ENCODE results near the gene KRTAP17-1.

The KRTAP17-1 gene

DNA sequence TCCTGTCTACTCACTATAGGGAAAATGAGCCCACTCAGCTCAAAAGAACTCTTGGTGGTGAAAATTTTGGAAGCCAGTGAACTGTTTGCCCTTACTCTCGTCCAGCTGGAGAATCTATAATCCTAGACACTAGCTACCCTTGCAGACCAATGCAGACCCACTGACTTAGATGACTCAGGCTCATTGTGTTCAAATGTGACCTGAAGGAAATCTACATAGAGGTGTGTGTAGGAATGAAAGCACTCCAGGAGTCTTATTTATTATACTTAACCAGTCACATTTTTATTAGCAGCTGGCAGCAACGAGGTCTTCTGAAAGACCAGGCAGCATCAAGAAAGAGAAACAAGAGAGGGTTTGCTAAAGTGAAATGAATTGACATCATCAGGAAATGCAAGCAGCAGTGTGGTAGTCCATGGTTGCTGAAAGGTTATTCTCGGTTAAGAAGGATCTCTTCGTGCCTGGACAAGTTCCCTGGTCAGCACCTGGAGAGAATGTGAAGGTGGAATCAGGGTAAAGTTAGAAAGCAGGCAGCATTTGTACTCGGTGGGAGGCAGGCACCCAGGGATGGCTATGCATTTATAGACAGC is 14.2 kb downstream of the KRTAP17-1 start:
- Histone ChIP-seq H3K27me3 (ENCODE audit: insufficient read depth, insufficient read length) (no peaks in the 10 kb centered on the region), H3K9ac (ENCODE audit: insufficient read length, low read depth) (no peak overlapping the region)
- TF ChIP-seq SUZ12 (IDR thresholded peaks at IDR 0.05; ENCODE audit: extremely low read depth, insufficient read depth, insufficient read length): no peak
- TF ChIP-seq ZNF274 (IDR thresholded peaks at IDR 0.05; ENCODE audit: low read depth, low read length): no peak
- TF ChIP-seq YY1 (IDR thresholded peaks at IDR 0.05; ENCODE audit: insufficient read depth, insufficient read length): no peak

DNA sequence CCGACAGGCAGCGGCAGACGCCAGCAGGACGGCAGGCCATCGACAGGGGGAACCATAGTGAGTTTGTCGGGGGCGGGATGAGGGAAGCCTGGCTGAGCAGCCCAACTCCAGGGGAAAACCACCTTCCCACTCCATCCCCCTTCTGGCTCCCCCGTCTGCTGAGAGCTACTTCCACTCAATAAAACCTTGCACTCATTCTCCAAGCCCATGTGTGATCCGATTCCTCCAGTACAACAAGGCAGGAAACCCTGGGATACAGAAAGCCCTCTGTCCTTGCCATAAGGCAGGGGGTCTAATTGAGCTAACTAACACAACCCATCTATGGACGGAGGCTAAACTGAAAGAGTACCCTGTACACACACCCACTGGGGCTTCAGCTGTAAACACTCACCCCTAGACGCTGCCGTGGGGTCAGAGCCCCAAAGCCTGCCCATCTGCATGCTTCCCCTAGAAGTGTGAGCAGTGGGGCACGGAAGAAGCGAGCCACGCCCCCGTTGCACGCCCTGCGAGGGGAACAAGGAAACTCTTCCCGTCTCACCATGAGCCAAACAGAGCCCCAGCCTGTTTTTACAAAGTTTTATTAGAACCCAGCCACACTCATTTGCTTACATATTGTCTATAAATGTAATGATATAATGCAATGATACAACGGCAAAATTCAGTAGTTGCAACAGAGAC is 16.9 kb downstream of the KRTAP17-1 start:
- TF ChIP-seq ZNF274 (IDR thresholded peaks at IDR 0.05; ENCODE audit: low read depth, low read length) (no peak), SUZ12 (IDR thresholded peaks at IDR 0.05; ENCODE audit: extremely low read depth, insufficient read depth, insufficient read length) (no peak), YY1 (IDR thresholded peaks at IDR 0.05; ENCODE audit: insufficient read depth, insufficient read length) (no peak)
- DNase-seq (ENCODE audit: low read depth, low spot score): no peak

More for the DNA sequence above, 14.2 kb downstream of the KRTAP17-1 start:
- H3K9me3 ChIP-seq (ENCODE audit: insufficient read depth, low read length): no peaks in the 10 kb centered on the region
- no peaks in the 10 kb centered on the region for H3K36me3 ChIP-seq (ENCODE audit: insufficient read depth, insufficient read length, low read length)
- H3K4me1 ChIP-seq (ENCODE audit: insufficient read depth, insufficient read length): no peaks in the 10 kb centered on the region
- no peak overlapping the region for H3K4me3 ChIP-seq (ENCODE audit: insufficient read length, low read depth)
- DNase-seq (ENCODE audit: low read depth, low spot score): no peak

GRCh38 chr17:41296846-41297245 is 18.7 kb downstream of the KRTAP17-1 start:
- Histone ChIP-seq H3K36me3 (ENCODE audit: insufficient read depth, insufficient read length, low read length) (no peaks in the 10 kb centered on the region), H3K4me3 (ENCODE audit: insufficient read length, low read depth) (no peak overlapping the region), H3K9me3 (ENCODE audit: insufficient read depth, low read length) (no peaks in the 10 kb centered on the region), H3K9ac (ENCODE audit: insufficient read length, low read depth) (no peak overlapping the region), H3K27me3 (ENCODE audit: insufficient read depth, insufficient read length) (no peaks in the 10 kb centered on the region), H3K4me1 (ENCODE audit: insufficient read depth, insufficient read length) (no peaks in the 10 kb centered on the region)
- no peak for DNase-seq (ENCODE audit: low read depth, low spot score)
- TF ChIP-seq ZNF274 (IDR thresholded peaks at IDR 0.05; ENCODE audit: low read depth, low read length): no peak
- no peak for TF ChIP-seq YY1 (IDR thresholded peaks at IDR 0.05; ENCODE audit: insufficient read depth, insufficient read length)
- TF ChIP-seq SUZ12 (IDR thresholded peaks at IDR 0.05; ENCODE audit: extremely low read depth, insufficient read depth, insufficient read length): no peak

More for the DNA sequence above, 16.9 kb downstream of the KRTAP17-1 start:
- H3K4me1 ChIP-seq (ENCODE audit: insufficient read depth, insufficient read length): no peaks in the 10 kb centered on the region
- no peak overlapping the region for H3K4me3 ChIP-seq (ENCODE audit: insufficient read length, low read depth)
- H3K9ac ChIP-seq (ENCODE audit: insufficient read length, low read depth): no peak overlapping the region
- no peaks in the 10 kb centered on the region for H3K27me3 ChIP-seq (ENCODE audit: insufficient read depth, insufficient read length)
- H3K9me3 ChIP-seq (ENCODE audit: insufficient read depth, low read length): no peaks in the 10 kb centered on the region
- H3K36me3 ChIP-seq (ENCODE audit: insufficient read depth, insufficient read length, low read length): no peaks in the 10 kb centered on the region

DNA sequence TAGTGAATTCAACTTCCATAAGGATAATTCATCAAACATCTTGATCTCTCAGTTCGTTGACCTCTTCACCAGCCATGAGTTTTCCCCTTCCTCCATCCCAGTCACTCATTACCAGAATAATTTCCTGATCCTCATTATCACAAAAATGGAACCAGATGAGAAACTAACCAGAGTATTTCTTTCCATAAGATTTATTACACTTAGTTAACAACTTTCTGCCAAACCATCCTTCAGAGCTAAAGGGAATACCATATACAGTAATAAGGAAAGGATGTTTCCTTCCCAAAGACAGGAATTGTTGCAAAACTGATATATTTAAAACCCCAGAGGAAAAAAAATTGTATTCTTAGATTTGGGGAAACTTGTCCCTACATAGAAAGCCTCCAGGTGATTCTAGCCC is 21.5 kb downstream of the KRTAP17-1 start:
- H3K27me3 ChIP-seq (ENCODE audit: insufficient read depth, insufficient read length): no peaks in the 10 kb centered on the region
- TF ChIP-seq SUZ12 (IDR thresholded peaks at IDR 0.05; ENCODE audit: extremely low read depth, insufficient read depth, insufficient read length) (no peak), YY1 (IDR thresholded peaks at IDR 0.05; ENCODE audit: insufficient read depth, insufficient read length) (no peak), ZNF274 (IDR thresholded peaks at IDR 0.05; ENCODE audit: low read depth, low read length) (no peak)
- no peak for DNase-seq (ENCODE audit: low read depth, low spot score)
- no peaks in the 10 kb centered on the region for H3K36me3 ChIP-seq (ENCODE audit: insufficient read depth, insufficient read length, low read length)
- no peaks in the 10 kb centered on the region for H3K9me3 ChIP-seq (ENCODE audit: insufficient read depth, low read length)
- no peaks in the 10 kb centered on the region for H3K4me1 ChIP-seq (ENCODE audit: insufficient read depth, insufficient read length)
- no peak overlapping the region for H3K9ac ChIP-seq (ENCODE audit: insufficient read length, low read depth)
- H3K4me3 ChIP-seq (ENCODE audit: insufficient read length, low read depth): no peak overlapping the region

DNA sequence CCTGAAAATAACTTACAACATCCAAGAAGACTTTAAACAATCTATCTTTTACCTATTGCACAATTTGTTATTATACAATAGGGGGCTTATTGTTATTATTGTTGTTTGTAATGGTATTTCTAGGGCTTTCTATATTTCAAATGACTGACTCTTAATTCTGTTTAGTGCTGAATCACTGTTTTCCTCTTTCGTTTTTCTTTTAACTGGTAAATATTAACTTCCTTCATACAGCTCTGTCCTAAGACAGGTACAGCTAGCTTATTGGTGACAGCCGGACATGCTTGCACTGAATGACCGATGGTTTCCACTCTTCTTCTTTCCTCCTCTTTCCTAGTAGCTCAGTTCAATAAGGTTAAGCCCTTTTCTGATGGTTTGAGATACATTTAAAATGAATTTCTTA is 28.5 kb downstream of the KRTAP17-1 start:
- no peaks in the 10 kb centered on the region for H3K4me1 ChIP-seq (ENCODE audit: insufficient read depth, insufficient read length)
- DNase-seq (ENCODE audit: low read depth, low spot score): no peak
- no peaks in the 10 kb centered on the region for H3K27me3 ChIP-seq (ENCODE audit: insufficient read depth, insufficient read length)
- no peaks in the 10 kb centered on the region for H3K9me3 ChIP-seq (ENCODE audit: insufficient read depth, low read length)
- H3K9ac ChIP-seq (ENCODE audit: insufficient read length, low read depth): no peak overlapping the region
- no peaks in the 10 kb centered on the region for H3K36me3 ChIP-seq (ENCODE audit: insufficient read depth, insufficient read length, low read length)
- no peak overlapping the region for H3K4me3 ChIP-seq (ENCODE audit: insufficient read length, low read depth)
- no peak for TF ChIP-seq YY1 (IDR thresholded peaks at IDR 0.05; ENCODE audit: insufficient read depth, insufficient read length)
- no peak for TF ChIP-seq SUZ12 (IDR thresholded peaks at IDR 0.05; ENCODE audit: extremely low read depth, insufficient read depth, insufficient read length)
- no peak for TF ChIP-seq ZNF274 (IDR thresholded peaks at IDR 0.05; ENCODE audit: low read depth, low read length)

DNA sequence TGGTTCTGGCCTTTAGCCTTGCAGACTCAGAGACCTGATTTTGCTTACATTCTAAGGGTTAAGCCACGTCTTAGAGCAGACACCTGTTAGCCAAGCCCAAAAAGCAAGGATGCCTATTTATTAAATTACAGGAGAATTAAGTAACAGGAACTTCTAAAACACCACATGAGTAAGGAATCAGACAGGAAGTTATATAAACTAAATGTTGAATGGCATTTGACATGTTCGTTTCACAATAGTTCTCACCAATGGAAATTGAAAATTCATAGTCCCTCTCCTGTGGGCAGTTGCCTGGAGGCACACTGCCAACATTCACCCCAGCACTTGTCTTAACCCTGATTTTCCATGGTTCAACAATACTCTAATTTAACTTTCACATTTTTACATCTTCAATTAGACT is 31.0 kb downstream of the KRTAP17-1 start:
- Histone ChIP-seq H3K9me3 (ENCODE audit: insufficient read depth, low read length) (no peaks in the 10 kb centered on the region), H3K9ac (ENCODE audit: insufficient read length, low read depth) (no peak overlapping the region), H3K4me3 (ENCODE audit: insufficient read length, low read depth) (no peak overlapping the region), H3K27me3 (ENCODE audit: insufficient read depth, insufficient read length) (no peaks in the 10 kb centered on the region), H3K36me3 (ENCODE audit: insufficient read depth, insufficient read length, low read length) (no peaks in the 10 kb centered on the region), H3K4me1 (ENCODE audit: insufficient read depth, insufficient read length) (no peaks in the 10 kb centered on the region)
- TF ChIP-seq ZNF274 (IDR thresholded peaks at IDR 0.05; ENCODE audit: low read depth, low read length): no peak
- no peak for TF ChIP-seq SUZ12 (IDR thresholded peaks at IDR 0.05; ENCODE audit: extremely low read depth, insufficient read depth, insufficient read length)
- no peak for TF ChIP-seq YY1 (IDR thresholded peaks at IDR 0.05; ENCODE audit: insufficient read depth, insufficient read length)
- DNase-seq (ENCODE audit: low read depth, low spot score): no peak

- Histone ChIP-seq H3K9ac (ENCODE audit: insufficient read length, low read depth) (no peak overlapping the region), H3K4me1 (ENCODE audit: insufficient read depth, insufficient read length) (no peaks in the 10 kb centered on the region), H3K27me3 (ENCODE audit: insufficient read depth, insufficient read length) (no peaks in the 10 kb centered on the region), H3K4me3 (ENCODE audit: insufficient read length, low read depth) (no peak overlapping the region), H3K9me3 (ENCODE audit: insufficient read depth, low read length) (no peaks in the 10 kb centered on the region), H3K36me3 (ENCODE audit: insufficient read depth, insufficient read length, low read length) (no peaks in the 10 kb centered on the region)
- TF ChIP-seq ZNF274 (IDR thresholded peaks at IDR 0.05; ENCODE audit: low read depth, low read length): no peak
- no peak for TF ChIP-seq SUZ12 (IDR thresholded peaks at IDR 0.05; ENCODE audit: extremely low read depth, insufficient read depth, insufficient read length)
- no peak for TF ChIP-seq YY1 (IDR thresholded peaks at IDR 0.05; ENCODE audit: insufficient read depth, insufficient read length)
- DNase-seq (ENCODE audit: low read depth, low spot score): no peak
Observed at GRCh38 chr17:41284043-41284442, 31.5 kb downstream of the KRTAP17-1 start.

Data from NT2/D1 (cell line).